ENCODE data around the gene CTSV. TPM values are rescaled to one million over a fixed set of nuclear protein-coding genes. Genes with fewer than 3 reads are reported as not detected.
"Not testable (repeated sequence)": the region's sequence is repeated elsewhere in the genome, so short reads cannot be mapped to it uniquely, and the experiment has no call there.

CTSV gene
- total and polyA plus RNA-seq, 4 donors, result 0.31 to 1.8 (median 0.52) TPM

GRCh38 chr9:97077452-97078295, 38.7 kb upstream of the CTSV start:
- H3K4me1 ChIP-seq (ENCODE audit: control insufficient read depth in 5 of 5, insufficient read depth in 5 of 5, low read length in 5 of 5), result peaks cover 0 to 10% (median 3%) of the 10 kb centered on the region in 5 donors
- no peak overlapping the region for H3K4me3 ChIP-seq
- no peaks in the 10 kb centered on the region for H3K9me3 ChIP-seq (ENCODE audit: control insufficient read depth in 4 of 4, insufficient read depth in 3 of 4, low read length in 3 of 4)
- TF ChIP-seq, protein P1, sequence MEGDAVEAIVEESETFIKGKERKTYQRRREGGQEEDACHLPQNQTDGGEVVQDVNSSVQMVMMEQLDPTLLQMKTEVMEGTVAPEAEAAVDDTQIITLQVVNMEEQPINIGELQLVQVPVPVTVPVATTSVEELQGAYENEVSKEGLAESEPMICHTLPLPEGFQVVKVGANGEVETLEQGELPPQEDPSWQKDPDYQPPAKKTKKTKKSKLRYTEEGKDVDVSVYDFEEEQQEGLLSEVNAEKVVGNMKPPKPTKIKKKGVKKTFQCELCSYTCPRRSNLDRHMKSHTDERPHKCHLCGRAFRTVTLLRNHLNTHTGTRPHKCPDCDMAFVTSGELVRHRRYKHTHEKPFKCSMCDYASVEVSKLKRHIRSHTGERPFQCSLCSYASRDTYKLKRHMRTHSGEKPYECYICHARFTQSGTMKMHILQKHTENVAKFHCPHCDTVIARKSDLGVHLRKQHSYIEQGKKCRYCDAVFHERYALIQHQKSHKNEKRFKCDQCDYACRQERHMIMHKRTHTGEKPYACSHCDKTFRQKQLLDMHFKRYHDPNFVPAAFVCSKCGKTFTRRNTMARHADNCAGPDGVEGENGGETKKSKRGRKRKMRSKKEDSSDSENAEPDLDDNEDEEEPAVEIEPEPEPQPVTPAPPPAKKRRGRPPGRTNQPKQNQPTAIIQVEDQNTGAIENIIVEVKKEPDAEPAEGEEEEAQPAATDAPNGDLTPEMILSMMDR (IDR thresholded peaks at IDR 0.05; ENCODE audit: control extremely low read depth, extremely low read depth), result no peak
- H3K36me3 ChIP-seq (ENCODE audit: control insufficient read depth in 4 of 4, insufficient read depth in 4 of 4, low read length in 4 of 4), result no peaks in the 10 kb centered on the region
- WGBS, 2 donors, result 63 to 64% methylated on average over 37 of the region's 37 CpGs
- ATAC-seq (ENCODE audit: insufficient read depth, low FRiP score) (no peak), DNase-seq (no peak)
- H3K27me3 ChIP-seq (ENCODE audit: control insufficient read depth in 3 of 3, insufficient read depth in 3 of 3, low read length in 2 of 3), result peaks cover 4 to 25% (median 5%) of the 10 kb centered on the region in 3 donors
- no peak overlapping the region for H3K27ac ChIP-seq (ENCODE audit: low read depth in 1 of 2, low read length in 1 of 2)
- H3K9ac ChIP-seq (ENCODE audit: insufficient read depth in 1 of 2, low read length in 2 of 2), result no peak overlapping the region

DNA sequence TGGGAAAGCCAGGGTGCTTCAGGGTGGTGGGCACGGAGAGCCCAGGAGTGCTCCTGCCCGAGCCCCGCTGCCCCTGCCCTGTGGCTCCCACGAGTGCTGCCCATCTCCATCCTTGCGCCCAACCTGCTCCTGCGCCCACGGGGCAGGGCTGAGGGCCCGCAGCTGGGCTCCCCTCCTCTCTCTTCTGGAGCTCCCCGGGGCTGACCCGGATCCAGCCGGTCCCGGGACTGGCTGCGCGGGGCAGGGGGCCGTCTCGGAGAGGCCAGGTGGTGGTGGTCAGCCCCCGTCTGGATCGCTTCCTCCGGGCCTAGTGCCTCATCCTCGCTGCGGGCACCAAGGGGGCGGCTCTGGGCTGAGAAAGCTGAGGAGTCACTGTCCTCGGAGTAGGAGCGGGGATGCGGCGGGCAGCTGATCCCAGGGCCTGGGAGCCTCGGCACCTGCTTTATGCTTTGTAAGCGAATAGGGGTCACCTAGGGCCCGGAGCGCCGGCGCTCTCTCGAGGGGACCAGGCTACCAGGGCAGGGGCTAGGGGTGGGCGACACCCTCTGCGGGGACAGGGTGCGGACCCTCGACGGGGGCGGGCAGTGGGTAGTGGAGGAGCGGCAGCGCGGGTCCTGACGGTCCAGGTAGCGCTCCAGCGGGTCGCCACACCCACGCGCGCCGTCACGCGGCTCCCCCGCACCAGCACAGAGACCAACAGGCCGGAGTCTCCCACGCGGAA, 37.9 kb upstream of the CTSV start:
- not testable (repeated sequence) for H3K4me3 ChIP-seq; ATAC-seq (ENCODE audit: insufficient read depth, low FRiP score); H3K27ac ChIP-seq (ENCODE audit: low read depth in 1 of 2, low read length in 1 of 2); H3K36me3 ChIP-seq (ENCODE audit: control insufficient read depth in 4 of 4, insufficient read depth in 4 of 4, low read length in 4 of 4); H3K9me3 ChIP-seq (ENCODE audit: control insufficient read depth in 4 of 4, insufficient read depth in 3 of 4, low read length in 3 of 4); H3K9ac ChIP-seq (ENCODE audit: insufficient read depth in 1 of 2, low read length in 2 of 2); DNase-seq
- H3K4me1 ChIP-seq (ENCODE audit: control insufficient read depth in 5 of 5, insufficient read depth in 5 of 5, low read length in 5 of 5), result peaks cover 0 to 12% (median 3%) of the 10 kb centered on the region in 5 donors
- peaks cover 4 to 25% (median 5%) of the 10 kb centered on the region in 3 donors for H3K27me3 ChIP-seq (ENCODE audit: control insufficient read depth in 3 of 3, insufficient read depth in 3 of 3, low read length in 2 of 3)
- WGBS, 2 donors, result 17 to 22% methylated on average over 48 to 56 of the region's 56 CpGs

DNA sequence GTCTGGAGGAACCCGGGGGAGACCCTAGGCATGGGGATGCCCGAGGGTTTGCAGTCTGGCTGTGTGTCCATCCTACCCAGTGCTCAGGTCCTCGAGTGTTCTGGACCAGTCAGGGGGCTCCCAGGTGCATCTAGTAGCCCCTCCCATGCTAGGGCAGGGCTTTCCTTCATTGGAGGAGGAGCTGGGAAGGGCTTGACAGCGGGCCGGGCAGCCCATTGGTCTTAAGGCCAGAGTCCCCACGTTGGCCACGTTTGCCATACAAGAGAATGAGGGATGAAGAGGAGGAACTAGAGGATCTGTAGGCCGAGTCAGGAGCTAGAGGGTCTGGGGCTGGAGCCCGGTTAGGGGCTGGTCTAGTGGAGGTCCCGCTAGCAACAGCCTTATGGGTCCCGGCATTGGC, 37.3 kb upstream of the CTSV start:
- TF ChIP-seq, protein P1 (IDR thresholded peaks at IDR 0.05; ENCODE audit: control extremely low read depth, extremely low read depth), result no peak
- WGBS, 2 donors, result 38 to 39% methylated on average over 11 of the region's 11 CpGs
- no peak for ATAC-seq (ENCODE audit: insufficient read depth, low FRiP score)
- H3K4me1 ChIP-seq (ENCODE audit: control insufficient read depth in 5 of 5, insufficient read depth in 5 of 5, low read length in 5 of 5), result peaks cover 0 to 12% (median 3%) of the 10 kb centered on the region in 5 donors
- no peak overlapping the region for H3K27ac ChIP-seq (ENCODE audit: low read depth in 1 of 2, low read length in 1 of 2)
- no peaks in the 10 kb centered on the region for H3K36me3 ChIP-seq (ENCODE audit: control insufficient read depth in 4 of 4, insufficient read depth in 4 of 4, low read length in 4 of 4)
- peaks cover 4 to 25% (median 5%) of the 10 kb centered on the region in 3 donors for H3K27me3 ChIP-seq (ENCODE audit: control insufficient read depth in 3 of 3, insufficient read depth in 3 of 3, low read length in 2 of 3)
- no peak overlapping the region for H3K4me3 ChIP-seq
- H3K9ac ChIP-seq (ENCODE audit: insufficient read depth in 1 of 2, low read length in 2 of 2), result no peak overlapping the region
- DNase-seq, result no peak
- H3K9me3 ChIP-seq (ENCODE audit: control insufficient read depth in 4 of 4, insufficient read depth in 3 of 4, low read length in 3 of 4), result no peaks in the 10 kb centered on the region

Measured in lung (tissue), 12 donors.